ENCODE data around the gene DCP1B.

DNA sequence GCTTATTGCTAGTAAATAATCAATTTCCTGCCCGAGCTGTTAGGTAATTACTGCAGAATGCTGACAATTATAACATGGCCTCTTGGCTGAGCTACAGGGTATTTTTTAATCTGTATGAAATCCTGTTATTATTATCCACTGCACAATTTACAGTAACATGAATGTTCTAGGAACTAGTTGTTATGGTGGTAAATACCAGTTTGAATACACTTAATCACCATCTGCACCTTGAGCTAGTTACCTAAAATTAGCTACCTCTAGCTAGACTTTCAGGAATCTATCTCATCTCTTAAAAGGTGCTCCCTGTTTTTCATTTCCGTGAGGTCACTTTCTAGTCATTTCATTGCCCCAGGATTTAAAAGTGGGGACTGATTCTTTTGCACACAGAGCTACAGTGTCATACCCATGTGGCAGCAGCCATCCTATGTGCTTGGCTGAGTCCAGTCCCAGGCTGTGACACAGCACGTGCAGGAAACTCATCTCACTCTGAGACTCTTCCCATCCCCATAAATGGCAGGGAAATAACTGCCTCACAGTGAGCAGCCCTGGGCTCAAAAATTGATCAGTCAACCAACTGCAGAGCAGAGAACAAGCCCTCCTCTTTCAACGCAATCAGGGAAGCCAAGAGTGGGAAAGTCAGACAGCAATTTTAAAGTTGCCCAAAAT lies 37.6 kb downstream of the DCP1B start:
- TF ChIP-seq POLR2A (IDR thresholded peaks at IDR 0.05) = no peak
- TF ChIP-seq, protein P1, sequence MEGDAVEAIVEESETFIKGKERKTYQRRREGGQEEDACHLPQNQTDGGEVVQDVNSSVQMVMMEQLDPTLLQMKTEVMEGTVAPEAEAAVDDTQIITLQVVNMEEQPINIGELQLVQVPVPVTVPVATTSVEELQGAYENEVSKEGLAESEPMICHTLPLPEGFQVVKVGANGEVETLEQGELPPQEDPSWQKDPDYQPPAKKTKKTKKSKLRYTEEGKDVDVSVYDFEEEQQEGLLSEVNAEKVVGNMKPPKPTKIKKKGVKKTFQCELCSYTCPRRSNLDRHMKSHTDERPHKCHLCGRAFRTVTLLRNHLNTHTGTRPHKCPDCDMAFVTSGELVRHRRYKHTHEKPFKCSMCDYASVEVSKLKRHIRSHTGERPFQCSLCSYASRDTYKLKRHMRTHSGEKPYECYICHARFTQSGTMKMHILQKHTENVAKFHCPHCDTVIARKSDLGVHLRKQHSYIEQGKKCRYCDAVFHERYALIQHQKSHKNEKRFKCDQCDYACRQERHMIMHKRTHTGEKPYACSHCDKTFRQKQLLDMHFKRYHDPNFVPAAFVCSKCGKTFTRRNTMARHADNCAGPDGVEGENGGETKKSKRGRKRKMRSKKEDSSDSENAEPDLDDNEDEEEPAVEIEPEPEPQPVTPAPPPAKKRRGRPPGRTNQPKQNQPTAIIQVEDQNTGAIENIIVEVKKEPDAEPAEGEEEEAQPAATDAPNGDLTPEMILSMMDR (IDR thresholded peaks at IDR 0.05) = no peak
